B cell (primary cell): Measurements from ENCODE around the gene TBC1D14. TPM values are rescaled to one million over a fixed set of nuclear protein-coding genes. Genes with fewer than 3 reads are reported as not detected.

Experiments
- ATAC-seq: fragments of 200-7000 bp; cut with Tn5 transposase; one replicate; pipeline ENCODE4 v1.10.0; 2021; ENCODE audit warnings: low read depth, mild to moderate bottlenecking, moderate number of reproducible peaks, moderate library complexity
- CTCF ChIA-PET: fragments of 350-600 bp; sonication (Branson Sonifier 250); formaldehyde crosslinking; loops from one replicate; lab custom pipeline; 2021; ENCODE audit warnings: antibody characterized with exemption, inconsistent platforms; lab: Charles Lee
- POLR2A ChIA-PET: fragments of 350-600 bp; sonication (Branson Sonifier 250); formaldehyde crosslinking; loops from one replicate; lab custom pipeline; 2021; ENCODE audit warnings: antibody characterized with exemption; lab: Charles Lee
- DNase-seq: peaks from one replicate; pipeline ENCODE4 v3.0.0; 2013
- H2AFZ ChIP-seq: 2 replicates; pipeline ENCODE4 v1.6.1; 2012; ENCODE audit warnings: mild to moderate bottlenecking, low read depth, low read length; ENCODE audit not compliant: insufficient read depth, poor library complexity, severe bottlenecking
- H3K27ac ChIP-seq, 2 donors: 1 replicate in 1 of 2; 2 replicates in 1 of 2; pipeline ENCODE4 v1.5.1; 2012 to 2013; ENCODE audit warnings: low read length in 2 of 2, mild to moderate bottlenecking in 2 of 2, moderate library complexity in 1 of 2
- H3K27me3 ChIP-seq, 4 experiments: fragments of 200-600 bp in 1 of 4; sonication (generic) in 1 of 4; replicated peaks in 1 of 4; 1 replicate in 2 of 4; 2 replicates in 2 of 4; pipeline versions ENCODE4 v1.6.1 to v1.7.0; 2013 to 2016; ENCODE audit warnings: low read length in 3 of 4, mild to moderate bottlenecking in 2 of 4, mixed read lengths in 1 of 4, moderate library complexity in 1 of 4; ENCODE audit not compliant: insufficient read depth in 4 of 4, control insufficient read depth in 3 of 4; ENCODE audit errors: control extremely low read depth in 1 of 4
- H3K36me3 ChIP-seq, 2 experiments: replicated peaks in 1 of 2; 1 replicate in 1 of 2; 2 replicates in 1 of 2; pipeline versions ENCODE4 v1.6.1 to v1.7.1; 2013; ENCODE audit warnings: low read length in 1 of 2; ENCODE audit not compliant: insufficient read depth in 2 of 2, control insufficient read depth in 1 of 2; ENCODE audit errors: control extremely low read depth in 1 of 2, extremely low read depth in 1 of 2
- H3K4me1 ChIP-seq, 2 donors: fragments of 200-600 bp in 1 of 2; sonication (generic) in 1 of 2; 1 replicate in 1 of 2; 2 replicates in 1 of 2; pipeline versions ENCODE4 v1.5.1 to v1.6.1; 2013 to 2017; ENCODE audit warnings: low read length in 2 of 2; ENCODE audit not compliant: control insufficient read depth in 2 of 2, insufficient read depth in 2 of 2
- H3K4me2 ChIP-seq: replicated peaks from 2 replicates; pipeline ENCODE3; 2012; ENCODE audit warnings: mild to moderate bottlenecking, low read depth, low read length; ENCODE audit not compliant: poor library complexity, severe bottlenecking
- H3K4me3 ChIP-seq, 5 experiments: fragments of 200-600 bp in 1 of 5; sonication (generic) in 1 of 5; 1 replicate in 3 of 5; 2 replicates in 2 of 5; pipeline versions ENCODE4 v1.5.1 to v1.7.0; 2011 to 2016; ENCODE audit warnings: low read length in 4 of 5, mild to moderate bottlenecking in 4 of 5, low read depth in 2 of 5, control low read depth in 1 of 5, moderate library complexity in 1 of 5; ENCODE audit not compliant: insufficient read depth in 1 of 5; ENCODE audit errors: control extremely low read depth in 1 of 5, extremely low read depth in 1 of 5
- H3K79me2 ChIP-seq: fragments of 200-600 bp; sonication (generic); one replicate; pipeline ENCODE4 v1.6.0; 2016; ENCODE audit warnings: low read length; ENCODE audit not compliant: control insufficient read depth, insufficient read depth
- H3K9ac ChIP-seq: fragments of 200-600 bp; sonication (generic); 2 replicates; pipeline ENCODE4 v1.6.1; 2017; ENCODE audit warnings: mild to moderate bottlenecking, low read length, moderate library complexity
- H3K9me3 ChIP-seq, 3 donors: one replicate each; pipeline versions ENCODE4 v1.6.1 to v1.7.1; 2013; ENCODE audit warnings: low read length in 2 of 3; ENCODE audit not compliant: control insufficient read depth in 2 of 3, insufficient read depth in 1 of 3; ENCODE audit errors: control extremely low read depth in 1 of 3
- H4K20me1 ChIP-seq: 2 replicates; pipeline ENCODE4 v1.6.0; 2012; ENCODE audit warnings: mild to moderate bottlenecking, low read length; ENCODE audit not compliant: insufficient read depth, control insufficient read depth, poor library complexity, severe bottlenecking
- H3K27ac Mint-ChIP-seq: one replicate; pipeline ENCODE4 v1.8.0; 2021; ENCODE audit warnings: mixed read lengths
- H3K27me3 Mint-ChIP-seq: one replicate; pipeline ENCODE4 v1.8.0; 2021; ENCODE audit warnings: mixed read lengths
- H3K4me1 Mint-ChIP-seq: one replicate; pipeline ENCODE4 v1.8.0; 2021; ENCODE audit warnings: mixed read lengths
- H3K4me3 Mint-ChIP-seq: one replicate; pipeline ENCODE4 v1.8.0; 2021; ENCODE audit warnings: mixed read lengths
- H3K9me3 Mint-ChIP-seq: one replicate; pipeline ENCODE4 v1.8.0; 2022; ENCODE audit warnings: mixed read lengths; ENCODE audit not compliant: insufficient read depth
- CTCF ChIP-seq: fragments of 200-600 bp; IDR thresholded peaks from one replicate; pipeline ENCODE4 v1.8.0; 2022; ENCODE audit warnings: antibody characterized with exemption, mild to moderate bottlenecking
- EZH2 ChIP-seq: IDR thresholded peaks from 2 replicates; pipeline ENCODE4 v1.6.1; 2012; ENCODE audit warnings: borderline replicate concordance, low read depth, mild to moderate bottlenecking, moderate library complexity, low read length; ENCODE audit not compliant: insufficient read depth, poor library complexity, severe bottlenecking
- WGBS: methylation state at CpG from one replicate; pipeline ENCODE4 v1.1.5; 2013; ENCODE audit warnings: missing lambda C conversion rate; ENCODE audit not compliant: insufficient coverage; 5-methylcytosine and 5-hydroxymethylcytosine counted together
- intact Hi-C: fragments of 100-400 bp; cut with micrococcal nuclease; formaldehyde crosslinking; loops from one replicate; pipeline ENCODE4 v1.10.0; 2022
- polyA plus RNA-seq: library from polyadenylated mRNA; depleted of rRNA; stranded (reverse); fragments of >200 nt; gene quantifications from 2 replicates; pipeline ENCODE4 v1.2.3, GENCODE V29; 2012
- total RNA-seq, 2 donors: library from RNA; stranded (reverse); fragments of 120-200 nt in 1 of 2; gene quantifications; 1 replicate in 1 of 2; 2 replicates in 1 of 2; pipeline versions ENCODE4 v1.2.3 to v1.2.4, GENCODE V29; 2013 to 2022

Gene TBC1D14
- total and polyA plus RNA-seq, 2 donors (not counting 1 experiment from before 2014, with no cell fraction given), result 21.9 to 42.0 TPM

GRCh38 chr4:6877067-6877466 lies 32.6 kb upstream of the TBC1D14 start:
- Histone ChIP-seq H3K27me3 (no peaks in the 10 kb centered on the region), H3K79me2 (no peaks in the 10 kb centered on the region), H3K27ac (no peak overlapping the region), H3K4me2 (no peak overlapping the region), H3K4me3 (no peak overlapping the region), H4K20me1 (no peaks in the 10 kb centered on the region), H3K36me3 (peaks cover 4 to 48% of the 10 kb centered on the region in 2 experiments), H2AFZ (no peak overlapping the region), H3K4me1 (peaks cover 10 to 14% of the 10 kb centered on the region in 2 donors), H3K9ac (no peak overlapping the region), H3K9me3 (no peaks in the 10 kb centered on the region)
- Mint-ChIP-seq H3K4me3 (no peak overlapping the region), H3K9me3 (no peaks in the 10 kb centered on the region), H3K27me3 (no peaks in the 10 kb centered on the region), H3K27ac (no peak overlapping the region), H3K4me1 (peaks cover 12% of the 10 kb centered on the region)
- intact Hi-C loops, result no loop called here
- TF ChIP-seq EZH2 (no peak), CTCF (no peak)
- WGBS, result 99% methylated on average over 14 of the region's 14 CpGs
- DNase-seq, result no peak
- ATAC-seq, result no peak
- POLR2A ChIA-PET, result no interaction called here
- CTCF ChIA-PET, result interaction anchor here (1.6 to 1.7 kb wide), 2 partner anchors 14 to 93 kb away, joined by 4 to 6 read pairs; no protein-coding TSS in a partner anchor

GRCh38 chr4:6878451-6879059 lies 31.1 kb upstream of the TBC1D14 start:
- intact Hi-C loops, result no loop called here
- H4K20me1 ChIP-seq, result no peaks in the 10 kb centered on the region
- no peak overlapping the region for H3K9ac ChIP-seq
- Mint-ChIP-seq H3K4me3 (no peak overlapping the region), H3K9me3 (no peaks in the 10 kb centered on the region), H3K4me1 (peaks cover 12% of the 10 kb centered on the region), H3K27me3 (no peaks in the 10 kb centered on the region), H3K27ac (no peak overlapping the region)
- no peak overlapping the region for H3K4me2 ChIP-seq
- CTCF ChIA-PET, result interaction anchor here (1.1 kb wide), 1 partner anchor 11 kb away, joined by 3 read pairs; no protein-coding TSS in a partner anchor
- H3K4me1 ChIP-seq, result peaks cover 10 to 14% of the 10 kb centered on the region in 2 donors
- DNase-seq (no peak), ATAC-seq (no peak)
- H3K4me3 ChIP-seq, result no peak overlapping the region
- POLR2A ChIA-PET, result no interaction called here
- H3K36me3 ChIP-seq, result peaks cover 6 to 46% of the 10 kb centered on the region in 2 experiments
- no peaks in the 10 kb centered on the region for H3K27me3 ChIP-seq
- 97% methylated on average over 9 of the region's 11 CpGs for WGBS
- H3K9me3 ChIP-seq, result no peaks in the 10 kb centered on the region
- H3K27ac ChIP-seq, result no peak overlapping the region
- no peak overlapping the region for H2AFZ ChIP-seq
- no peaks in the 10 kb centered on the region for H3K79me2 ChIP-seq
- no peak for TF ChIP-seq CTCF
- TF ChIP-seq EZH2, result no peak
